HUES6 (cell line): ENCODE measurements around the gene MFAP5.
"Not testable (repeated sequence)": the region's sequence is repeated elsewhere in the genome, so short reads cannot be mapped to it uniquely, and the experiment has no call there.

Experiments
- H3K27ac ChIP-seq: 2 replicates; pipeline ENCODE4 v1.7.0; 2013; ENCODE audit warnings: low read depth, mild to moderate bottlenecking, low read length, inconsistent platforms
- H3K27me3 ChIP-seq: 2 replicates; pipeline ENCODE4 v1.6.1; 2013; ENCODE audit warnings: low read length; ENCODE audit not compliant: control insufficient read depth, insufficient read depth
- H3K36me3 ChIP-seq: 2 replicates; pipeline ENCODE4 v1.6.1; 2013; ENCODE audit warnings: low read length; ENCODE audit not compliant: control insufficient read depth, insufficient read depth
- H3K4me1 ChIP-seq: 2 replicates; pipeline ENCODE4 v1.6.1; 2013; ENCODE audit warnings: low read length; ENCODE audit not compliant: control insufficient read depth, insufficient read depth
- H3K4me3 ChIP-seq: 2 replicates; pipeline ENCODE4 v1.5.1; 2013; ENCODE audit warnings: low read depth, low read length
- H3K9ac ChIP-seq: one replicate; pipeline ENCODE4 v1.6.1; 2013; ENCODE audit warnings: mild to moderate bottlenecking, low read length
- H3K9me3 ChIP-seq: 2 replicates; pipeline ENCODE4 v1.6.1; 2013; ENCODE audit warnings: low read depth, low read length; ENCODE audit not compliant: control insufficient read depth, insufficient read depth

Gene MFAP5

GRCh38 chr12:8629486-8630033 is 33.1 kb downstream of the MFAP5 start:
- 0 out of 2 replicates have a peak, but pooled peaks cover under 1% of the 10 kb centered on the region for H3K4me1 ChIP-seq

GRCh38 chr12:8628731-8629130 is 33.9 kb downstream of the MFAP5 start:
- peaks cover 16% of the 10 kb centered on the region for H3K9me3 ChIP-seq
- H3K27ac ChIP-seq, result no peak overlapping the region
- H3K36me3 ChIP-seq, result no peaks in the 10 kb centered on the region
- H3K4me3 ChIP-seq, result no peak overlapping the region
- no peak overlapping the region for H3K9ac ChIP-seq
- no peaks in the 10 kb centered on the region for H3K27me3 ChIP-seq
- no peaks in the 10 kb centered on the region for H3K4me1 ChIP-seq

More at GRCh38 chr12:8629486-8630033, 33.1 kb downstream of the MFAP5 start:
- Histone ChIP-seq H3K27me3 (no peaks in the 10 kb centered on the region), H3K36me3 (no peaks in the 10 kb centered on the region; the same call in 1 of the 2 replicates), H3K9me3 (peaks cover 9% of the 10 kb centered on the region; the same call in 1 of the 2 replicates), H3K27ac (no peak overlapping the region), H3K9ac (no peak overlapping the region), H3K4me3 (no peak overlapping the region)

GRCh38 chr12:8624750-8625149 is 37.9 kb downstream of the MFAP5 start:
- H3K27me3 ChIP-seq, H3K36me3 ChIP-seq, H3K9ac ChIP-seq, H3K4me3 ChIP-seq, H3K27ac ChIP-seq, H3K4me1 ChIP-seq: not testable (repeated sequence)
- H3K9me3 ChIP-seq, result peaks cover 37% of the 10 kb centered on the region

- no peak overlapping the region for H3K9ac ChIP-seq
- peaks cover 37% of the 10 kb centered on the region for H3K9me3 ChIP-seq
- no peaks in the 10 kb centered on the region for H3K4me1 ChIP-seq
- H3K4me3 ChIP-seq, result no peak overlapping the region
- no peaks in the 10 kb centered on the region for H3K27me3 ChIP-seq
- no peak overlapping the region for H3K27ac ChIP-seq
- H3K36me3 ChIP-seq, result no peaks in the 10 kb centered on the region
Measured at GRCh38 chr12:8622646-8623045, 40.0 kb downstream of the MFAP5 start.

GRCh38 chr12:8615206-8615605 is 47.4 kb downstream of the MFAP5 start:
- Histone ChIP-seq H3K4me3 (no peak overlapping the region), H3K4me1 (peaks cover 6% of the 10 kb centered on the region), H3K27me3 (no peaks in the 10 kb centered on the region), H3K27ac (no peak overlapping the region), H3K9me3 (peaks cover 1% of the 10 kb centered on the region; the same call in 1 of the 2 replicates), H3K36me3 (no peaks in the 10 kb centered on the region), H3K9ac (no peak overlapping the region)

- H3K9me3 ChIP-seq, H3K27me3 ChIP-seq, H3K36me3 ChIP-seq, H3K4me3 ChIP-seq, H3K9ac ChIP-seq, H3K27ac ChIP-seq: not testable (repeated sequence)
- peaks cover 11% of the 10 kb centered on the region for H3K4me1 ChIP-seq
Measured at GRCh38 chr12:8613881-8614280, 48.7 kb downstream of the MFAP5 start.

- no peaks in the 10 kb centered on the region for H3K27me3 ChIP-seq
- H3K27ac ChIP-seq, result no peak within 1 kb of the TSS
- no peaks in the 10 kb centered on the region for H3K9me3 ChIP-seq
- H3K36me3 ChIP-seq, result no peaks in the 10 kb centered on the region
- H3K9ac ChIP-seq, result no peak within 1 kb of the TSS
- H3K4me3 ChIP-seq, result no peak within 1 kb of the TSS
- H3K4me1 ChIP-seq, result peaks cover 13% of the 10 kb centered on the region
Measured at GRCh38 chr12:8612629-8613028, 50.0 kb downstream of the MFAP5 start, which contains the start of gene AICDA. Gene AICDA, minus strand, starts transcription at chr12:8612859. Its CDS starts 92 bp downstream, at chr12:8612767.

GRCh38 chr12:8609061-8609570 is 53.5 kb downstream of the MFAP5 start:
- Histone ChIP-seq H3K4me1 (peaks cover 13% of the 10 kb centered on the region), H3K9ac (peak overlapping the region; percentile 7), H3K9me3 (no peaks in the 10 kb centered on the region), H3K27me3 (no peaks in the 10 kb centered on the region), H3K36me3 (no peaks in the 10 kb centered on the region), H3K4me3 (no peak overlapping the region), H3K27ac (no peak overlapping the region)

GRCh38 chr12:8606890-8607289 is 55.7 kb downstream of the MFAP5 start:
- peaks cover 13% of the 10 kb centered on the region for H3K4me1 ChIP-seq
- H3K9me3 ChIP-seq, result no peaks in the 10 kb centered on the region
- H3K4me3 ChIP-seq, result no peak overlapping the region
- no peaks in the 10 kb centered on the region for H3K27me3 ChIP-seq
- no peak overlapping the region for H3K9ac ChIP-seq
- H3K27ac ChIP-seq, result no peak overlapping the region
- no peaks in the 10 kb centered on the region for H3K36me3 ChIP-seq

GRCh38 chr12:8605057-8605456 is 57.6 kb downstream of the MFAP5 start:
- H3K4me1 ChIP-seq, result peaks cover 7% of the 10 kb centered on the region
- H3K9me3 ChIP-seq, result no peaks in the 10 kb centered on the region
- no peak overlapping the region for H3K4me3 ChIP-seq
- no peak overlapping the region for H3K9ac ChIP-seq
- no peaks in the 10 kb centered on the region for H3K36me3 ChIP-seq
- H3K27ac ChIP-seq, result no peak overlapping the region
- no peaks in the 10 kb centered on the region for H3K27me3 ChIP-seq

GRCh38 chr12:8603856-8604255 is 58.8 kb downstream of the MFAP5 start:
- H3K36me3 ChIP-seq, result no peaks in the 10 kb centered on the region
- no peaks in the 10 kb centered on the region for H3K9me3 ChIP-seq
- no peak overlapping the region for H3K4me3 ChIP-seq
- no peak overlapping the region for H3K9ac ChIP-seq
- H3K27ac ChIP-seq, result no peak overlapping the region
- H3K27me3 ChIP-seq, result no peaks in the 10 kb centered on the region
- H3K4me1 ChIP-seq, result peaks cover 1% of the 10 kb centered on the region; the same call in 1 of the 2 replicates
